ENCODE results near the gene SYNE2.

GRCh38 chr14:63901434-63902085, 48.8 kb downstream of the SYNE2 start:
- no peak for TF ChIP-seq MAX (IDR thresholded peaks at IDR 0.05)
- no peak for TF ChIP-seq TCF12 (IDR thresholded peaks at IDR 0.05; ENCODE audit: low read depth)
- TF ChIP-seq TAF1 (IDR thresholded peaks at IDR 0.05; ENCODE audit: low read depth), result no peak
- TF ChIP-seq RAD21 (IDR thresholded peaks at IDR 0.05; ENCODE audit: low read depth), result no peak
- TF ChIP-seq TEAD4 (IDR thresholded peaks at IDR 0.05), result no peak
- no peak for TF ChIP-seq CREB1 (IDR thresholded peaks at IDR 0.05; ENCODE audit: low read depth)
- TF ChIP-seq EGR1 (IDR thresholded peaks at IDR 0.05), result no peak

All from Ishikawa (cell line).